B cell (primary cell): Measurements from ENCODE around the gene CELA1. TPM values are rescaled to one million over a fixed set of nuclear protein-coding genes. Genes with fewer than 3 reads are reported as not detected.

Source experiments
- ATAC-seq: fragments of 200-7000 bp; cut with Tn5 transposase; one replicate; pipeline ENCODE4 v1.10.0; 2021; ENCODE audit warnings: low read depth, mild to moderate bottlenecking, moderate number of reproducible peaks, moderate library complexity
- CTCF ChIA-PET: fragments of 350-600 bp; sonication (Branson Sonifier 250); formaldehyde crosslinking; loops from one replicate; lab custom pipeline; 2021; ENCODE audit warnings: antibody characterized with exemption, inconsistent platforms; lab: Charles Lee
- POLR2A ChIA-PET: fragments of 350-600 bp; sonication (Branson Sonifier 250); formaldehyde crosslinking; loops from one replicate; lab custom pipeline; 2021; ENCODE audit warnings: antibody characterized with exemption; lab: Charles Lee
- DNase-seq: peaks from one replicate; pipeline ENCODE4 v3.0.0; 2013
- H2AFZ ChIP-seq: 2 replicates; pipeline ENCODE4 v1.6.1; 2012; ENCODE audit warnings: mild to moderate bottlenecking, low read depth, low read length; ENCODE audit not compliant: insufficient read depth, poor library complexity, severe bottlenecking
- H3K27ac ChIP-seq, 2 donors: 1 replicate in 1 of 2; 2 replicates in 1 of 2; pipeline ENCODE4 v1.5.1; 2012 to 2013; ENCODE audit warnings: low read length in 2 of 2, mild to moderate bottlenecking in 2 of 2, moderate library complexity in 1 of 2
- H3K27me3 ChIP-seq, 4 experiments: fragments of 200-600 bp in 1 of 4; sonication (generic) in 1 of 4; replicated peaks in 1 of 4; 1 replicate in 2 of 4; 2 replicates in 2 of 4; pipeline versions ENCODE4 v1.6.1 to v1.7.0; 2013 to 2016; ENCODE audit warnings: low read length in 3 of 4, mild to moderate bottlenecking in 2 of 4, mixed read lengths in 1 of 4, moderate library complexity in 1 of 4; ENCODE audit not compliant: insufficient read depth in 4 of 4, control insufficient read depth in 3 of 4; ENCODE audit errors: control extremely low read depth in 1 of 4
- H3K36me3 ChIP-seq, 2 experiments: replicated peaks in 1 of 2; 1 replicate in 1 of 2; 2 replicates in 1 of 2; pipeline versions ENCODE4 v1.6.1 to v1.7.1; 2013; ENCODE audit warnings: low read length in 1 of 2; ENCODE audit not compliant: insufficient read depth in 2 of 2, control insufficient read depth in 1 of 2; ENCODE audit errors: control extremely low read depth in 1 of 2, extremely low read depth in 1 of 2
- H3K4me1 ChIP-seq, 2 donors: fragments of 200-600 bp in 1 of 2; sonication (generic) in 1 of 2; 1 replicate in 1 of 2; 2 replicates in 1 of 2; pipeline versions ENCODE4 v1.5.1 to v1.6.1; 2013 to 2017; ENCODE audit warnings: low read length in 2 of 2; ENCODE audit not compliant: control insufficient read depth in 2 of 2, insufficient read depth in 2 of 2
- H3K4me2 ChIP-seq: replicated peaks from 2 replicates; pipeline ENCODE3; 2012; ENCODE audit warnings: mild to moderate bottlenecking, low read depth, low read length; ENCODE audit not compliant: poor library complexity, severe bottlenecking
- H3K4me3 ChIP-seq, 5 experiments: fragments of 200-600 bp in 1 of 5; sonication (generic) in 1 of 5; 1 replicate in 3 of 5; 2 replicates in 2 of 5; pipeline versions ENCODE4 v1.5.1 to v1.7.0; 2011 to 2016; ENCODE audit warnings: low read length in 4 of 5, mild to moderate bottlenecking in 4 of 5, low read depth in 2 of 5, control low read depth in 1 of 5, moderate library complexity in 1 of 5; ENCODE audit not compliant: insufficient read depth in 1 of 5; ENCODE audit errors: control extremely low read depth in 1 of 5, extremely low read depth in 1 of 5
- H3K79me2 ChIP-seq: fragments of 200-600 bp; sonication (generic); one replicate; pipeline ENCODE4 v1.6.0; 2016; ENCODE audit warnings: low read length; ENCODE audit not compliant: control insufficient read depth, insufficient read depth
- H3K9ac ChIP-seq: fragments of 200-600 bp; sonication (generic); 2 replicates; pipeline ENCODE4 v1.6.1; 2017; ENCODE audit warnings: mild to moderate bottlenecking, low read length, moderate library complexity
- H3K9me3 ChIP-seq, 3 donors: one replicate each; pipeline versions ENCODE4 v1.6.1 to v1.7.1; 2013; ENCODE audit warnings: low read length in 2 of 3; ENCODE audit not compliant: control insufficient read depth in 2 of 3, insufficient read depth in 1 of 3; ENCODE audit errors: control extremely low read depth in 1 of 3
- H4K20me1 ChIP-seq: 2 replicates; pipeline ENCODE4 v1.6.0; 2012; ENCODE audit warnings: mild to moderate bottlenecking, low read length; ENCODE audit not compliant: insufficient read depth, control insufficient read depth, poor library complexity, severe bottlenecking
- H3K27ac Mint-ChIP-seq: one replicate; pipeline ENCODE4 v1.8.0; 2021; ENCODE audit warnings: mixed read lengths
- H3K27me3 Mint-ChIP-seq: one replicate; pipeline ENCODE4 v1.8.0; 2021; ENCODE audit warnings: mixed read lengths
- H3K4me1 Mint-ChIP-seq: one replicate; pipeline ENCODE4 v1.8.0; 2021; ENCODE audit warnings: mixed read lengths
- H3K4me3 Mint-ChIP-seq: one replicate; pipeline ENCODE4 v1.8.0; 2021; ENCODE audit warnings: mixed read lengths
- H3K9me3 Mint-ChIP-seq: one replicate; pipeline ENCODE4 v1.8.0; 2022; ENCODE audit warnings: mixed read lengths; ENCODE audit not compliant: insufficient read depth
- CTCF ChIP-seq: fragments of 200-600 bp; IDR thresholded peaks from one replicate; pipeline ENCODE4 v1.8.0; 2022; ENCODE audit warnings: antibody characterized with exemption, mild to moderate bottlenecking
- EZH2 ChIP-seq: IDR thresholded peaks from 2 replicates; pipeline ENCODE4 v1.6.1; 2012; ENCODE audit warnings: borderline replicate concordance, low read depth, mild to moderate bottlenecking, moderate library complexity, low read length; ENCODE audit not compliant: insufficient read depth, poor library complexity, severe bottlenecking
- whole genome bisulfite sequencing: methylation state at CpG from one replicate; pipeline ENCODE4 v1.1.5; 2013; ENCODE audit warnings: missing lambda C conversion rate; ENCODE audit not compliant: insufficient coverage; 5-methylcytosine and 5-hydroxymethylcytosine counted together
- intact Hi-C: fragments of 100-400 bp; cut with micrococcal nuclease; formaldehyde crosslinking; loops from one replicate; pipeline ENCODE4 v1.10.0; 2022
- polyA plus RNA-seq: library from polyadenylated mRNA; depleted of rRNA; stranded (reverse); fragments of >200 nt; gene quantifications from 2 replicates; pipeline ENCODE4 v1.2.3, GENCODE V29; 2012
- total RNA-seq, 2 donors: library from RNA; stranded (reverse); fragments of 120-200 nt in 1 of 2; gene quantifications; 1 replicate in 1 of 2; 2 replicates in 1 of 2; pipeline versions ENCODE4 v1.2.3 to v1.2.4, GENCODE V29; 2013 to 2022

Gene CELA1
- total and polyA plus RNA-seq, 2 donors (not counting 1 experiment from before 2014, with no cell fraction given), result not detected

GRCh38 chr12:51361161-51362016 is 14.9 kb upstream of the CELA1 start:
- H3K9me3 ChIP-seq, result peaks cover 0 to 10% (median 0%) of the 10 kb centered on the region in 3 donors
- H3K79me2 ChIP-seq, result peaks cover 16% of the 10 kb centered on the region
- ChIA-PET CTCF (interaction anchor here (0.7 to 3.3 kb wide), 6 partner anchors 9 to 98 kb away, joined by 3 to 12 read pairs (median 8); partner anchors contain the start of gene SMAGP), POLR2A (interaction anchor here (0.5 kb wide), 1 partner anchor 32 kb away, joined by 4 read pairs; no protein-coding TSS in a partner anchor)
- H3K9ac ChIP-seq, result no peak overlapping the region
- no peak overlapping the region for H3K4me2 ChIP-seq
- peaks cover 48% of the 10 kb centered on the region for H3K4me1 Mint-ChIP-seq
- H3K4me3 Mint-ChIP-seq, result no peak overlapping the region
- H3K27me3 ChIP-seq, result no peaks in the 10 kb centered on the region
- DNase-seq (no peak), ATAC-seq (no peak)
- H3K27me3 Mint-ChIP-seq, result no peaks in the 10 kb centered on the region
- no peaks in the 10 kb centered on the region for H3K9me3 Mint-ChIP-seq
- 98% methylated on average over 8 of the region's 8 CpGs for WGBS
- intact Hi-C loops, result no loop called here
- no peak overlapping the region for H3K4me3 ChIP-seq
- H2AFZ ChIP-seq, result no peak overlapping the region
- TF ChIP-seq EZH2 (no peak), CTCF (no peak)
- peaks cover 37 to 49% of the 10 kb centered on the region in 2 donors for H3K4me1 ChIP-seq
- no peaks in the 10 kb centered on the region for H4K20me1 ChIP-seq
- H3K27ac ChIP-seq, result no peak overlapping the region
- H3K36me3 ChIP-seq, result peaks cover 0 to 38% of the 10 kb centered on the region in 2 experiments
- no peak overlapping the region for H3K27ac Mint-ChIP-seq

GRCh38 chr12:51360315-51360714 is 13.8 kb upstream of the CELA1 start:
- no peak overlapping the region for H3K27ac Mint-ChIP-seq
- ChIA-PET CTCF (interaction anchor here (0.7 to 3.3 kb wide), 6 partner anchors 8 to 97 kb away, joined by 3 to 12 read pairs (median 9); partner anchors contain the start of gene SMAGP), POLR2A (interaction anchor here (0.5 kb wide), 1 partner anchor 34 kb away, joined by 3 read pairs; no protein-coding TSS in a partner anchor)
- 100% methylated on average over 1 of the region's 2 CpGs for WGBS
- DNase-seq, result no peak
- H3K27me3 Mint-ChIP-seq, result no peaks in the 10 kb centered on the region
- Histone ChIP-seq H3K4me1 (peaks cover 30 to 43% of the 10 kb centered on the region in 2 donors), H4K20me1 (no peaks in the 10 kb centered on the region), H3K36me3 (peaks cover 0 to 33% of the 10 kb centered on the region in 2 experiments), H3K4me3 (no peak overlapping the region), H3K9me3 (peaks cover 0 to 10% (median 0%) of the 10 kb centered on the region in 3 donors), H3K79me2 (peaks cover 7% of the 10 kb centered on the region), H3K27ac (no peak overlapping the region), H3K9ac (no peak overlapping the region), H3K27me3 (no peaks in the 10 kb centered on the region), H3K4me2 (no peak overlapping the region), H2AFZ (no peak overlapping the region)
- H3K9me3 Mint-ChIP-seq, result no peaks in the 10 kb centered on the region
- intact Hi-C loops, result no loop called here
- ATAC-seq, result no peak
- TF ChIP-seq EZH2 (no peak), CTCF (no peak)
- no peak overlapping the region for H3K4me3 Mint-ChIP-seq
- H3K4me1 Mint-ChIP-seq, result peaks cover 39% of the 10 kb centered on the region
